Esophagus muscularis mucosa (tissue), 4 donors: ENCODE measurements around the gene BZW2. TPM values are rescaled to one million over a fixed set of nuclear protein-coding genes. Genes with fewer than 3 reads are reported as not detected.

Experiments used
- DNase-seq: peaks from one replicate; pipeline ENCODE4 v3.0.0-alpha.2; 2017; ENCODE audit errors: extremely low spot score
- H3K27ac ChIP-seq, 4 donors: fragments of 200-600 bp; sonication (generic); replicated peaks in 1 of 4; 1 replicate in 3 of 4; 2 replicates in 1 of 4; pipeline ENCODE4 v1.5.1; 2016 to 2019; ENCODE audit warnings: mild to moderate bottlenecking in 1 of 4
- H3K27me3 ChIP-seq, 4 donors: fragments of 200-600 bp; sonication (generic); one replicate each; pipeline versions ENCODE4 v1.5.1 to v1.6.0; 2016 to 2019
- H3K36me3 ChIP-seq, 4 donors: fragments of 200-600 bp; sonication (generic); one replicate each; pipeline ENCODE4 v1.5.1; 2016 to 2019
- H3K4me1 ChIP-seq, 4 donors: fragments of 200-600 bp; sonication (generic); one replicate each; pipeline ENCODE4 v1.5.1; 2016 to 2019
- H3K4me3 ChIP-seq, 4 donors: fragments of 200-600 bp; sonication (generic); 1 replicate in 2 of 4; 2 replicates in 2 of 4; pipeline ENCODE4 v1.5.1; 2016 to 2019; ENCODE audit warnings: mild to moderate bottlenecking in 4 of 4, moderate library complexity in 1 of 4
- H3K9me3 ChIP-seq, 4 donors: fragments of 200-600 bp; sonication (generic); 1 replicate in 3 of 4; 2 replicates in 1 of 4; pipeline ENCODE4 v1.5.1; 2016 to 2019
- EP300 ChIP-seq: sonication (generic); formaldehyde crosslinking; IDR thresholded peaks from one replicate; pipeline ENCODE4 v1.6.1; 2017; ENCODE audit warnings: antibody characterized with exemption
- POLR2A ChIP-seq: fragments of 450-650 bp; IDR thresholded peaks from one replicate; pipeline ENCODE4 v1.6.1; 2017; ENCODE audit warnings: antibody characterized with exemption, moderate library complexity, mild to moderate bottlenecking, low read depth
- POLR2AphosphoS5 ChIP-seq, 2 donors: sonication (generic); formaldehyde crosslinking; IDR thresholded peaks; one replicate each; pipeline ENCODE4 v1.6.1; 2017; ENCODE audit warnings: antibody characterized with exemption in 2 of 2
- WGBS: methylation state at CpG from one replicate; pipeline ENCODE4 v1.1.5; 2018; 5-methylcytosine and 5-hydroxymethylcytosine counted together
- intact Hi-C: fragments of 100-400 bp; cut with DNase I; formaldehyde crosslinking; loops from one replicate; pipeline ENCODE4 v1.15.1; 2023
- total RNA-seq, 4 donors: library from RNA; depleted of rRNA; stranded (reverse); fragments of >200 nt; gene quantifications; one replicate each; pipeline versions ENCODE4 v1.1.0 to v1.2.1, GENCODE V29; 2016
- TF ChIP-seq, protein P1 (sequence below), 3 experiments: fragments of 200-600 bp in 2 of 3; fragments of 450-650 bp in 1 of 3; sonication (generic) in 2 of 3; IDR thresholded peaks; one replicate each; pipeline ENCODE4 v1.5.1; 2017 to 2019; ENCODE audit warnings: antibody characterized with exemption in 3 of 3, mild to moderate bottlenecking in 2 of 3, moderate library complexity in 1 of 3

The BZW2 gene
- total RNA-seq, 4 donors from 2014 or later, result 48.1 to 73.9 (median 62.4) TPM

DNA sequence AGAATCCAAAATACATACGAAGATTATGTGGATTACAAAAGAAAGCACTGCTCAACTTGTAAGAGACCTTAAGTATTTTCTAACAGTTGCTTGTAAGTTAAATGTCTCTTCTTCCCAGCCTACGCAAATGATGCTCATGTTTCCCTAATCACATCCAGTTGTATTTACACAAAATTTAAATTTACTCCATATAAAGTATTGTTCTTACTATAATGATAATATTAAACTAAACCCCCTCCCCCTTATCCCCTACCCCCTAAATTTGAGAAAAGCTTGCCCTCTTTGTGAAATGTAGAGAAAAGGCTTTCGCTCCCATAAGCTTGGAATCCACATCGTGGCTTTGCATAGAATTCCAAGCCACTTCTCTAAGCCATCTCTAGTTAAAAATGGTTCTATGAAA lies 29.9 kb upstream of the BZW2 start:
- peaks cover 6 to 75% (median 51%) of the 10 kb centered on the region in 4 donors for H3K36me3 ChIP-seq

DNA sequence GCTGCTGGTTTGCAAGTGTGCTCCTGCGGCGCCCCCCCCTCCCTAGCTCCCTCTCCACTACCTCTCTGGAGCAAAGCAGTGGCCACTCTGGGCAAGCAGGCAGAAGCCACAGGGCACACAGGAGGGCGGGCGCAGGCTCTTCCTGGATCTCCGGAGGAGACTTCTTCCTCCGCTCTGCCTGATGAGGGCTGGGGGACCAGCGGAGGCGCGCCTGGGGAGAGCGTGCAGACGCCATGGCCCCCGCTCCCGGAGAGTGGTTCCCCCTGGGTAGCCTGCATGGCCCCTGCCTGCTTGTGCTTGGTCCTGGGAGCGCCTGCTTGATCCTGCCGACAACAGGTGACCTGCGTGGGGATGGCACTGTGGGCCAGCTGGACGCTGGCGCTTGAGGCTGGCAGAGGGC lies 29.4 kb upstream of the BZW2 start:
- no peak for DNase-seq
- TF ChIP-seq, protein P1, sequence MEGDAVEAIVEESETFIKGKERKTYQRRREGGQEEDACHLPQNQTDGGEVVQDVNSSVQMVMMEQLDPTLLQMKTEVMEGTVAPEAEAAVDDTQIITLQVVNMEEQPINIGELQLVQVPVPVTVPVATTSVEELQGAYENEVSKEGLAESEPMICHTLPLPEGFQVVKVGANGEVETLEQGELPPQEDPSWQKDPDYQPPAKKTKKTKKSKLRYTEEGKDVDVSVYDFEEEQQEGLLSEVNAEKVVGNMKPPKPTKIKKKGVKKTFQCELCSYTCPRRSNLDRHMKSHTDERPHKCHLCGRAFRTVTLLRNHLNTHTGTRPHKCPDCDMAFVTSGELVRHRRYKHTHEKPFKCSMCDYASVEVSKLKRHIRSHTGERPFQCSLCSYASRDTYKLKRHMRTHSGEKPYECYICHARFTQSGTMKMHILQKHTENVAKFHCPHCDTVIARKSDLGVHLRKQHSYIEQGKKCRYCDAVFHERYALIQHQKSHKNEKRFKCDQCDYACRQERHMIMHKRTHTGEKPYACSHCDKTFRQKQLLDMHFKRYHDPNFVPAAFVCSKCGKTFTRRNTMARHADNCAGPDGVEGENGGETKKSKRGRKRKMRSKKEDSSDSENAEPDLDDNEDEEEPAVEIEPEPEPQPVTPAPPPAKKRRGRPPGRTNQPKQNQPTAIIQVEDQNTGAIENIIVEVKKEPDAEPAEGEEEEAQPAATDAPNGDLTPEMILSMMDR (IDR thresholded peaks at IDR 0.05), result no peak
- no peak for TF ChIP-seq POLR2AphosphoS5 (IDR thresholded peaks at IDR 0.05)
- TF ChIP-seq EP300, result no peak
- TF ChIP-seq POLR2A, result no peak
- Histone ChIP-seq H3K4me1 (no peaks in the 10 kb centered on the region), H3K4me3 (no peak overlapping the region), H3K9me3 (no peaks in the 10 kb centered on the region), H3K27ac (no peak overlapping the region), H3K36me3 (peaks cover 9 to 75% (median 50%) of the 10 kb centered on the region in 4 donors), H3K27me3 (no peaks in the 10 kb centered on the region)
- intact Hi-C loops, result no loop called here
- 68% methylated on average over 8 of the region's 18 CpGs for WGBS

More for the DNA sequence above, 29.9 kb upstream of the BZW2 start:
- intact Hi-C loops, result no loop called here
- no peaks in the 10 kb centered on the region for H3K4me1 ChIP-seq
- WGBS, result 68% methylated on average over 4 of the region's 4 CpGs
- no peak overlapping the region for H3K27ac ChIP-seq
- DNase-seq, result no peak
- TF ChIP-seq POLR2A (no peak), EP300 (no peak), POLR2AphosphoS5 (IDR thresholded peaks at IDR 0.05) (no peak)
- TF ChIP-seq, protein P1 (IDR thresholded peaks at IDR 0.05), result no peak
- no peaks in the 10 kb centered on the region for H3K27me3 ChIP-seq
- no peaks in the 10 kb centered on the region for H3K9me3 ChIP-seq
- no peak overlapping the region for H3K4me3 ChIP-seq

DNA sequence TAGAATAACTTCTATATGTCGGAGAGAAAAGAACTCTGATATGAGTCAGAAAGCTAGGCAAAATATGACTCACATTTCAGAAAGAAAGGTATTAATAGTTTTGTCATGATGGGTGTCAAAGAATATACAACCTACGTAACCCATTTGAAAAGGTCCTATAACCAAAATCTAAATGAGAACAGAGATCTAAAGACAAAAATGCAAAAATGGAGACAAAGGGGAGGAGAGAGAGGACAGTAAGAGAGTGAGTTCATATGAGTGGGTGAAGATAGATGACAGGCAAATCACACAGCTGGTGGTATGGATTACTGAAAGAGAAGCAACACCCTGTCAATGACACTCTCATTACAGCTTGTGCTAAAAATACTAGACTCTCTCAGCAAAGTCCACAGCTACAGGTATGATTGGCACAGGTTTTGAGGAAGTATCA lies 26.0 kb upstream of the BZW2 start:
- H3K9me3 ChIP-seq, result no peaks in the 10 kb centered on the region
- peaks cover 11 to 81% (median 54%) of the 10 kb centered on the region in 4 donors for H3K36me3 ChIP-seq
- no peak for DNase-seq
- no peaks in the 10 kb centered on the region for H3K27me3 ChIP-seq
- intact Hi-C loops, result no loop called here
- H3K4me3 ChIP-seq, result no peak overlapping the region
- 89% methylated on average over 2 of the region's 2 CpGs for WGBS
- H3K4me1 ChIP-seq, result no peaks in the 10 kb centered on the region
- TF ChIP-seq, protein P1 (IDR thresholded peaks at IDR 0.05), result no peak
- TF ChIP-seq POLR2A (no peak), EP300 (no peak), POLR2AphosphoS5 (IDR thresholded peaks at IDR 0.05) (no peak)
- no peak overlapping the region for H3K27ac ChIP-seq

DNA sequence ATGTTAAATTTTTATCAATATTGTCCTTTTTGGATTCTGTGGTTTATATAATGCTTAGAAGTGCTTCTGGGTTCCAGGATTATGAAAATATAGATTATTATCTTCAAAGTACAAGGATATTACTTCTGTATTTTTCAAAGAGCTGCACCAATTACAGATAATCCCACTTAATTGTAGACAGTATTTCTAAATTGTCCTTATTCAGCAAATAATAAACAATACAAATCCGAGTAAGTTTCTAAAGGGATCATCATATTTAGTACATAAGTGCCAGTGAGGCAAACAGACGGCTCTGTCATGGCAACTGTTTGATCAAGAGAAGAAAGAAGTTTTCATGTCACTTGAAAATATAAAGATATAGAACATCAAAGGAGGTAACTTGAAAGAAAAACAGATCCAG lies 19.6 kb upstream of the BZW2 start:
- Histone ChIP-seq H3K4me3 (no peak overlapping the region), H3K36me3 (peaks cover 4 to 53% (median 29%) of the 10 kb centered on the region in 4 donors), H3K27ac (no peak overlapping the region), H3K27me3 (no peaks in the 10 kb centered on the region), H3K4me1 (peaks cover 0 to 6% (median 0%) of the 10 kb centered on the region in 4 donors), H3K9me3 (no peaks in the 10 kb centered on the region)
- WGBS, result 92% methylated on average over 2 of the region's 2 CpGs
- TF ChIP-seq, protein P1 (IDR thresholded peaks at IDR 0.05), result no peak
- no peak for TF ChIP-seq POLR2AphosphoS5 (IDR thresholded peaks at IDR 0.05)
- no peak for TF ChIP-seq POLR2A
- no peak for TF ChIP-seq EP300
- no peak for DNase-seq
- intact Hi-C loops, result no loop called here

DNA sequence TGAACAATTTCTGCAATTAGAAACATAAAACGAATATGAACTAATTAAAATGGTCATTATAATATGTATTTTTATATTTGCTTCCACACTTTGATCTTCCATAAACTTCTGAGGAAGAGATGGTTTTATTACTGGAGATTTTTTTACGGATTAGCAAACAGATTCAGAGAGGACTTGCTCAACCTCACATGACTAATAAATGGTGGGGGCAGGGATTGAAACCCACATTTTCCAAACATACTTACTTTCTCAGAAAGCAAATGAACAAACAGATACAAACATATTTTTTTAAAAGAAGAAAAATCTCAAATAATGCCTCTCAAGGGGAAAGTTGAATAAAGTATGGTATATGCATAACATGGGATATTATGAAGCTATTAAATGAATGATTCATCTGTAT lies 18.7 kb upstream of the BZW2 start:
- Histone ChIP-seq H3K4me3 (no peak overlapping the region), H3K9me3 (no peaks in the 10 kb centered on the region), H3K27me3 (no peaks in the 10 kb centered on the region), H3K27ac (no peak overlapping the region), H3K4me1 (peaks cover 0 to 6% (median 0%) of the 10 kb centered on the region in 4 donors), H3K36me3 (peaks cover 0 to 44% (median 27%) of the 10 kb centered on the region in 4 donors)
- WGBS, result 86% methylated on average over 2 of the region's 2 CpGs
- TF ChIP-seq EP300 (no peak), POLR2AphosphoS5 (IDR thresholded peaks at IDR 0.05) (no peak), POLR2A (no peak)
- TF ChIP-seq, protein P1 (IDR thresholded peaks at IDR 0.05), result no peak
- intact Hi-C loops, result no loop called here
- DNase-seq, result no peak
